ENCODE results near the gene DKK3.

GRCh38 chr11:12005061-12005460 lies 3.4 kb downstream of the DKK3 start:
- TF ChIP-seq CEBPB (IDR thresholded peaks at IDR 0.05) (no peak), CTCF (IDR thresholded peaks at IDR 0.05) (no peak), USF2 (IDR thresholded peaks at IDR 0.05) (no peak), POLR2AphosphoS2 (conservative IDR thresholded peaks at IDR 0.05; ENCODE audit: low read length) (no peak), ZC3H11A (IDR thresholded peaks at IDR 0.05) (no peak), PHF8 (IDR thresholded peaks at IDR 0.05; ENCODE audit: borderline replicate concordance, low read depth) (no peak), POLR2A (IDR thresholded peaks at IDR 0.05; ENCODE audit: low read length) (no peak), NPAS2 (CRISPR knock-in tag; IDR thresholded peaks at IDR 0.05; ENCODE audit: borderline replicate concordance) (no peak), FOXS1 (CRISPR knock-in tag; IDR thresholded peaks at IDR 0.05) (no peak), CBX8 (IDR thresholded peaks at IDR 0.05) (no peak), JUNB (IDR thresholded peaks at IDR 0.05) (no peak), SMC3 (IDR thresholded peaks at IDR 0.05) (no peak)

All from A549 (cell line).